ENCODE results near the gene THPO.

Gene THPO

DNA sequence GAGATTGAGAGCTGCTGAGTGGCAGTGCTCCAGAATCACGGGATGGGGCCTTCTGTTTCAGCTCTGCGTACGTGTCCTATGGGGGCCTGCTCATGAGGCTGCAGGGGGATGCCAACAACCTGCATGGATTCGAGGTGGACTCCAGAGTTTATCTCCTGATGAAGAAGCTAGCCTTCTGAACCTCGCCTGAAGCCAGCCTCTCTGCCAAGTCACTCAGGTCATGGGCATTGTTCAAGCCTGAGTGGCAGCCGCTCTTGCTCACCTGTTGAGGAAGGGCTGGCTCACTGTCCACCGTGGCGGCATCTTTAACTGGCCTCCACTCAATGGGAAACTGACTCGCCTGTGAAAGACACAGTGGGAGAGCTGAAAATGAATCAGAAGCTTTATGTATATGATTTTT, 9.9 kb downstream of the THPO start:
- H3K4me3 ChIP-seq = no peak overlapping the region
- no peaks in the 10 kb centered on the region for H3K9me3 ChIP-seq
- peaks cover 58% of the 10 kb centered on the region for H4K20me1 ChIP-seq
- no peak overlapping the region for H3K4me2 ChIP-seq
- H3K27ac ChIP-seq = no peak overlapping the region
- no peak for TF ChIP-seq Cebpa-rat (IDR thresholded peaks at IDR 0.05)
- H3K4me1 ChIP-seq = peaks cover 18% of the 10 kb centered on the region
- H3K27me3 ChIP-seq = no peaks in the 10 kb centered on the region
- H3K9ac ChIP-seq = no peak overlapping the region
- peaks cover 59% of the 10 kb centered on the region for H3K36me3 ChIP-seq

DNA sequence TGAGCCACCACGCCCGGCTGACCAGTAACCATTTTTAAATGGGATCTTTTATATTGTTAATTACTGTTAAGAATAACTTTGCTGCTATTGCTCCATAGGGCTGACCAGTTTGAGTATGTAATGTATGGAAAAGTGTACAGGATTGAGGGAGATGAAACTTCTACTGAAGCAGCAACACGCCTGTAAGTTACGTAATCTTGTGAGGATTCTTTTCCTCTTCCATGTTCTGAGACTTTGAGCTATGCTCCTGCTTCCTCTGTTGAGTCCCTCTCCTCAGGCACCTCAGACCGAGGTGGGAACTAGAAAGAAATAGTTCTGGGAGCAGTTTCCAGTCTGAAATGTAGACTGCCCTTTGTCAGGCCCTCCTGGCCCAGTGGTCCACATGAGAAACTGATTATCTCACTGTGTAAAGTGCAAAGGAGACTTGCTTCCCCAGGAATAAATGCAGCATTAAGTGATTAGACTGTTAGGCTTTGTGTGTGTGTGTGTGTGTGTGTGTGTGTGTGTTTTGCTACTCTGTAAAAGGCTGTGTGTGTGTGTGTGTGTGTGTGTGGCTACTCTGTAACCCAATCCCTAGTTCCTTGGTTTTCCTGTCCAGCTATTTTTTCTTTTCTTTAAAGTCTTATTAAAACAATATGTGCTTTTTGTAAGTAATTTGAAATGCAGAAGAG, 11.3 kb downstream of the THPO start:
- Histone ChIP-seq H3K4me1 (peaks cover 18% of the 10 kb centered on the region), H4K20me1 (peaks cover 58% of the 10 kb centered on the region), H3K27ac (no peak overlapping the region), H3K36me3 (peaks cover 59% of the 10 kb centered on the region), H3K9me3 (no peaks in the 10 kb centered on the region), H3K4me3 (no peak overlapping the region), H3K27me3 (no peaks in the 10 kb centered on the region), H3K4me2 (no peak overlapping the region), H3K9ac (no peak overlapping the region)
- TF ChIP-seq Cebpa-rat (IDR thresholded peaks at IDR 0.05) = peak; percentile 51; the same call in 1 of the 2 replicates

DNA sequence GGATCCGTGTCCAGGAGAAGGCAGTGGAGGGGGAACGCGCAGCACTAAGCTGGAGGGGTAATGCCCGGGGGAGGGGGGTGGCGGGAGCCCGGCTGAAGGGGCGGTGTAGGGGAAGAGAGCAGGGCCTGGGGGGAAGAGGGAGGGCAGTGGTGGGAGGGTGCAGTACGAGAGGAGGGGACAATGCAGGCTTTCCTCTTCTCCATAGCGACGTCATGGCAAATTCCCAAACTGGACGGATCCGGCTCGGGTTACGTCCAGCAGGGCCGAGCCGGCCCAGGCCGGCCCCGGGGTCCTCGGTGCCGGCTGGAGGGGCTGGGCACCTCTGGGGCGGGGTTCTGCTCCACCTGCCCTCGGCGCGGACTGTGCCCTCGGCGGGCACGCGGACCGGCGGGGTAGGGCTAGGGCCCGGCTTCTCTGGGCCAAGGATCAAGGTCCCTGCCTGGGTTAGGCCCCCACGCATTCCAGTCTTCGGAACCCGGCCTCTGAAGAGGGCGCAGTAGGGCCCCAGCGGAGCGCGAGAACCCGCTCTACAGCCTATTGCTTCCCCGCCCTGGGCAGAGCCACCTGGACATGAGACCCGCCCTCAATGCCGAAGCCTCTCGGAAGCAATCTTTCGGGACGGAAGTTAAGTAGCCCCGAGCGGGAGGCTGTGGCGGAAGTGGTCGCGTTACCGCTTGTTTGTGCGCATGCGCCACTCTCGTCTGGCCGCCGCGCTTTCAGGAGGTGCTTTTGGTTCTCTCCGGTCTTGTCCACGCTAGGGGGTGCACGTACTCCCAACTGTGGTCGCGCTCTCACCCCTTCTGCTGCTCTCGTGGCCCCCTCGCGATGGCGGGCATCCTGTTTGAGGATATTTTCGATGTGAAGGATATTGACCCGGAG, 15.1 kb downstream of the THPO start:
- Histone ChIP-seq H3K4me3 (peak overlapping the region; percentile 88), H3K4me1 (peaks cover 31% of the 10 kb centered on the region)

DNA sequence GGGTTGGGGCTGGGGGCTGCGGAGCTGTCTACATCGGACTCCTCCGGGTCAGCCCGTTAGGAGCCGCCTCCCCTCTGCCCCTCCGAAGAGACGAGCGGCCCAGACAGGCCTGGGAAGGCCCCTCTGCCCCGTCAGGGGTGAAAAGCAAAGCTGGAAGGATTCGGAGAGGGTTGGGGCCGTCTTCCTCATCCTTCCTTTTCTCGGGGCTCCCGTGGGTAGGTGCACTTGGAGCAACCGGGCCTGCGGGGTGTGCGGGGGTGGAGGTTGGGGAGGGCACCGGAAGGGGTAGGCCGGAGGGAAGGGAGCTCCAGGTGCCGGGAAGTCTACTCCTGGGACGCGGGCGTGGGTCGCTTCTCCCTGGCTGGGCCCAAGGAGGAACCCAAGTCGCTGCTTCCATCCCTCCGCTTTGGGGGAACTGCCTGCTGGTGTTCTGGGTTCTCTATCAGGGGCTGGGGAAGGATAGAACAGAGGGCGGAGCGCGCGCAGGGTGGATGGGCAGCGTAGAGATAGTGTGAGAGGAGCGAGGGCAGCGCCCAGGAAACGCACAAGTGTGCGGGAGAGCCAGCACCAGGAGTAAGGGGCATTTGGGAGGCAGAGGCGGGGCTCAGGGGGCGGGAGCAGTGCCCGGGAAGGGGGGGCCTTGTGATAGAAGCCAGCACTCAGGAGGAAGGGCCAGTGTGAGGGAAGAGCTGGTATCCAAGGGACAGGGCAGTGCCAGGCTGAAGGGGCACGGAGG, 15.9 kb downstream of the THPO start:
- Histone ChIP-seq H3K9ac (peak overlapping the region; percentile 83), H3K4me3 (peak overlapping the region; percentile 88), H3K36me3 (peaks cover 40% of the 10 kb centered on the region), H3K9me3 (no peaks in the 10 kb centered on the region), H3K4me2 (peak overlapping the region; percentile 94), H3K4me1 (peaks cover 31% of the 10 kb centered on the region), H3K27me3 (no peaks in the 10 kb centered on the region), H4K20me1 (peaks cover 28% of the 10 kb centered on the region), H3K27ac (peak overlapping the region; percentile 92)
- no peak for TF ChIP-seq Cebpa-rat (IDR thresholded peaks at IDR 0.05)

More for the DNA sequence above, 15.1 kb downstream of the THPO start:
- Histone ChIP-seq H4K20me1 (peaks cover 36% of the 10 kb centered on the region), H3K9ac (peak overlapping the region; percentile 83), H3K4me2 (peak overlapping the region; percentile 94), H3K27ac (peak overlapping the region; percentile 92), H3K36me3 (peaks cover 40% of the 10 kb centered on the region), H3K9me3 (no peaks in the 10 kb centered on the region), H3K27me3 (no peaks in the 10 kb centered on the region)
- TF ChIP-seq Cebpa-rat (IDR thresholded peaks at IDR 0.05) = no peak

DNA sequence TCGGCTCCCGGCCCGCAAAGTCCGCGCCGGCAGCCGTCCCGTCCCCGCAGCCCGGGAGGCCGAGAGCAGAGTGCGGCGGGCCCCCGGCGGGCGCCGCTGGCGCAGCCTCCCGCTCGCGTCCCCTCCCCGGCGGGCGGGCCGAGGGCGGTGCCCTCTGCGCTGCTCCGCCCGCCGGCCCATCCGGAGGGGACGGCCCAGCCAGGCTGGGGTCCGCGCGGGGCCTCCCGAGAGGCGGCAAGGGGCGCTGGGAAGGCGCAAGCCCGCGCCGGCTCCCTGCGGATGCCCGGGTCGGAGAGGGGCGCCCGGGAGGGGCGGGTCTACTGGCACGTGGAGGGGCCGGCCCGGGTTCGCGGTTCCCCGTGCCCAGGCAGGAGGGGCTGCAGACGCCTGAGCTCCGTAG, 16.5 kb downstream of the THPO start, which contains the start of the genes CLCN2 and POLR2H:
Gene CLCN2, minus strand, starts transcription at position 74 of the 400 bp plus-strand sequence. CDS start 126 bp downstream, outside the sequence.
Gene POLR2H, plus strand, starts transcription at position 179 of the 400 bp plus-strand sequence. CDS start 1,783 bp downstream, outside the sequence.
- Histone ChIP-seq H3K27ac (peak within 1 kb of the TSS; percentile 92), H3K4me1 (peaks cover 31% of the 10 kb centered on the region), H4K20me1 (peaks cover 22% of the 10 kb centered on the region), H3K4me2 (peak within 1 kb of the TSS; percentile 94), H3K36me3 (peaks cover 40% of the 10 kb centered on the region), H3K9ac (peak within 1 kb of the TSS; percentile 83), H3K9me3 (no peaks in the 10 kb centered on the region), H3K27me3 (no peaks in the 10 kb centered on the region), H3K4me3 (peak within 1 kb of the TSS; percentile 88)
- no peak for TF ChIP-seq Cebpa-rat (IDR thresholded peaks at IDR 0.05)

DNA sequence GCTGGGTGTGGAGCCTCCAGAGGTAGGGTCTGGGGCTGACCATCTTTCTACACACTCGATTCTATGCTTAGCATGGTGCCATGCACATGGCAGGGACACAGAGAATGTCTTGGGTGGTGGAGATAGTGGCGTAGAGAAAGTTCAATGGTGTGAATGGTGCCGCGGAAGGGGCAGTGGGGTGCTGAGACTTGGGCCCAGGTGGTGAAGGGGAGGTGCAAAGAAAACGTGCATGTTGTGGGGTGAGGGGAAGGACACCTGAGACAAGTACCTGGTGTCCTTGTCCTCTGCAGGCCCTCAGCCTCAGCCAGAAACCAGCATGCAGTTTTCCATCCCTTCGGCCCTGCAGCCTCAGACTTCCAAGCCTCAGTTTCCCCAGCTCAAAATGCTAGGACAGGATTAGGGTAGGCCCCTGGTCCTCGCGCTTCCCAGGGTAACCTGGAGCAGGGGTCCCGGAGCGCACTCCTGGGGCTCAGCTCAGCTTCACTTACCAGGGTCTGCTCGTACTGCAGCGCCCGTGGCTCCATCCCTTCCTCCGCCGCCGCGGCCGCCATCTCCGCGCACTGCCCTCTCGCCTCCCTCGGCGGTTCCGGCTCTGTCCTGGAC, 17.0 kb downstream of the THPO start:
- peaks cover 31% of the 10 kb centered on the region for H3K4me1 ChIP-seq

DNA sequence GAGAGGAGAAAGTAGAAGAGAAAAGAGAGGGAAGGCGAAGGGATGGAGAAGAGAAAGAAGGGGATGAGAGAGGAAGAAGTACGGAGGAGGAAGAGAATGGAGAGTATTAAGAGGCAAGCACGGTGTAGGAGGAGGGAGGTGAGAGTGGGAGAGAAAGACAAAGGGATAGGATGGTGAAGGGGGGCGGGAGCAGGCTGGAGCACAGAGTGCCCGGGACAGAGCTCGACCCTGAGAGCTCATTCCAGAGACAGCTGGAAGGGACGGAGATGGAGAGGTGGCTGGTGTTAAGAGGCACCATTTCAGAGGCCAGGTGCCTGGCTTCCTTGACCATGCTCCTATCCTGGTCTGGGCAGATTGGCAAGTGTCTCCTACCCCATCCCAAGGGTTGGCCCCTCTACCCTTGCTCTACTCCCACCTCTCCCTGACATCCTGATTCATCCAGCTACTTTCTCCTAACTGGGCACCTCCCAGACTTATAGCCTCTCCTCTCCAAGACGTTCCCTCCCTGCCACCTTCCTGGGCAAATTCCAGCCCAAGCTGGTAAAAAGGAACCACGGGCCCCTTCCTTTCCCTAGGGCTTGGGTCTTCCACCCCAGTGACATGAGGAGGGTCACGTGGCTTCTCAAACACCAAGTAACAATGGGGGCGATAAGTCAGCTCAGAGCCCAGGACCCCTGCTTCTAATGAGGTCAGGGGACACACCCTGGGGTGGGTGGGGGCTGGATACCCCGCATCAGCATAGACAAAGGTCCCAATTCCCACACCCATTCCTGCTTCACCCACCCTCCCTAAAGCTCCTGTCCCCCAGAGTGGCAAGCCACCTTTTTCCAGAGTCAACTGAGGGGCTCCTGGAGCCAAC, 17.7 kb downstream of the THPO start:
- Histone ChIP-seq H3K27ac (no peak overlapping the region), H4K20me1 (peaks cover 15% of the 10 kb centered on the region; the same call in 1 of the 2 replicates)

More for the DNA sequence above, 17.0 kb downstream of the THPO start:
- no peak for TF ChIP-seq Cebpa-rat (IDR thresholded peaks at IDR 0.05)
- Histone ChIP-seq H3K9me3 (no peaks in the 10 kb centered on the region), H3K27ac (peak overlapping the region; percentile 92), H3K9ac (peak overlapping the region; percentile 83), H3K27me3 (no peaks in the 10 kb centered on the region), H3K4me3 (peak overlapping the region; percentile 88), H3K36me3 (peaks cover 38% of the 10 kb centered on the region), H3K4me2 (peak overlapping the region; percentile 94), H4K20me1 (peaks cover 17% of the 10 kb centered on the region)

DNA sequence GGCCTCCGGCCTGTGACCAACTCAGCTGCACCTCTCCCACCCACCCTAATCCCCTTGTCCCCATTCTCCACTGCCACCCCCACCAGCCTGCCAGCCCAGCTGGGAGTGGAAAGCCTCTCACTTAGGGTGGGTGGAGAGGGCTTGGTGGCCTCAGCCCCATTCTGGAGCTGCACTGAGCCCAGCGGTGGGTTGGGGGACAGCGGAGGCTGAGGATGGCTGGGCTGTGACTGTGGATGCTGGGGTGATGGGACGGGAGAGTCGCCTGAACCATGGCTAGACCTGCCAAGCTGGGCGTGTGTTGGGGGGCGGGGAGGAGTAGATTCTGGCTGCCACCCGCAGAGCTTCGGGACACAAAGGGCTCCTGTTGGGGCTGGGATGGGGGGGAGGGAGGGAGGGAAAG, 18.4 kb downstream of the THPO start:
- Histone ChIP-seq H3K36me3 (peaks cover 40% of the 10 kb centered on the region), H3K27me3 (no peaks in the 10 kb centered on the region), H3K9ac (no peak overlapping the region), H4K20me1 (peaks cover 10% of the 10 kb centered on the region; the same call in 1 of the 2 replicates), H3K4me2 (no peak overlapping the region), H3K4me1 (peaks cover 22% of the 10 kb centered on the region), H3K4me3 (no peak overlapping the region), H3K27ac (no peak overlapping the region), H3K9me3 (no peaks in the 10 kb centered on the region)
- no peak for TF ChIP-seq Cebpa-rat (IDR thresholded peaks at IDR 0.05)

More for the DNA sequence above, 17.7 kb downstream of the THPO start:
- H3K4me1 ChIP-seq = peaks cover 29% of the 10 kb centered on the region
- no peak for TF ChIP-seq Cebpa-rat (IDR thresholded peaks at IDR 0.05)
- peak overlapping the region; percentile 94 for H3K4me2 ChIP-seq
- peak overlapping the region; percentile 83; the same call in 1 of the 2 replicates for H3K9ac ChIP-seq
- H3K27me3 ChIP-seq = no peaks in the 10 kb centered on the region
- H3K4me3 ChIP-seq = peak overlapping the region; percentile 88
- no peaks in the 10 kb centered on the region for H3K9me3 ChIP-seq
- peaks cover 40% of the 10 kb centered on the region for H3K36me3 ChIP-seq

Data from BLaER1 (cell line).